ENCODE measurements around the gene CTNNA1. TPM values are rescaled to one million over a fixed set of nuclear protein-coding genes. Genes with fewer than 3 reads are reported as not detected.
"Not testable (repeated sequence)": the region's sequence is repeated elsewhere in the genome, so short reads cannot be mapped to it uniquely, and the experiment has no call there.

CTNNA1 gene
- total and polyA plus RNA-seq, 5 donors, result 163 to 360 (median 289) TPM

DNA sequence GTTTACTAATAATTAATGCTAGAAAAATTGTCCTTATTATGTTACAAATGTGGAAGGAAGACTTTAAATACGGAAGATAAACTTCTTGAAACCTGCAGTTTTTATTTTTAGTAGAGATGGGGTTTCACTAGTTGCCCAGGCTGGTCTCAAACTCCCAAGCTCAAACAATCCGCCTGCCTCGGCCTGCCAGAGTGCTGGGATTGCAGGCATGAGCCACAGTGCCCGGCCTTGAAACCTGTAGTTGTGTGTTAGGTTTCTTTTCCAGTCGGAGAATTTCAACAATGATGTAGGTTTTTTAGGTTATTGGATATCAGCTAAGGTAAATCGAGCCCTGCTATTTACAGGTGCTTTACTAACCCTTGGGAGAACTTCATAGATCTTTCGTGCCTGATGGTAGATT lies 30.8 kb downstream of the CTNNA1 start:
- H3K27ac ChIP-seq (ENCODE audit: low read length), result no peak overlapping the region
- no peak overlapping the region for H3K4me3 ChIP-seq (ENCODE audit: low read length)
- ATAC-seq (no peak), DNase-seq (no peak)
- H3K27me3 ChIP-seq (ENCODE audit: control insufficient read depth, insufficient read depth), result no peaks in the 10 kb centered on the region
- H3K4me1 ChIP-seq (ENCODE audit: control insufficient read depth, insufficient read depth, low read length), result peaks cover 6% of the 10 kb centered on the region
- H3K9me3 ChIP-seq (ENCODE audit: control insufficient read depth, low read length), result no peaks in the 10 kb centered on the region
- intact Hi-C loops (cut with DNase I), result no loop called here
- 91% methylated on average over 7 of the region's 7 CpGs for WGBS

DNA sequence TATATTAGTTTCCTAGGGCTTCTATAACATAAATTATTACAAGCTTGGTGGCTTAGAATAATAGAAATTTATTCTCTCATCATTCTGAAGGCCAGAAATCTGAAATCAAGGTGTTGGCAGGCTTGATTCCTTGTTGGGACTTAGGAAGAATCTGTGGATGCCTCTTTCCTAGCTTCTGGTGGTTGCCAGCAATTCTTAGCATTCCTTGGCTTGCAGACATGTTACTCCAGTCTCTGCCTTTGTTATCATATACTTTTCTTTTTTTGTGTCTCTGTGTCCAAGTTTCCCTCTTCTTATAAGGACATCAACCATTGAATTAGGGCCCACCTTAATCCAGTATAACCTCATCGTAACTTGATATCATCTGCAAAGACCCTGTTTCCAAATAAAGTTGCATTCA lies 31.4 kb downstream of the CTNNA1 start:
- DNase-seq (no peak), ATAC-seq (no peak)
- Histone ChIP-seq H3K4me3 (ENCODE audit: low read length) (no peak overlapping the region), H3K9me3 (ENCODE audit: control insufficient read depth, low read length) (no peaks in the 10 kb centered on the region), H3K27me3 (ENCODE audit: control insufficient read depth, insufficient read depth) (no peaks in the 10 kb centered on the region), H3K4me1 (ENCODE audit: control insufficient read depth, insufficient read depth, low read length) (peaks cover 2% of the 10 kb centered on the region), H3K27ac (ENCODE audit: low read length) (no peak overlapping the region)
- intact Hi-C loops (cut with DNase I), result no loop called here
- 96% methylated on average over 1 of the region's 1 CpG for WGBS

DNA sequence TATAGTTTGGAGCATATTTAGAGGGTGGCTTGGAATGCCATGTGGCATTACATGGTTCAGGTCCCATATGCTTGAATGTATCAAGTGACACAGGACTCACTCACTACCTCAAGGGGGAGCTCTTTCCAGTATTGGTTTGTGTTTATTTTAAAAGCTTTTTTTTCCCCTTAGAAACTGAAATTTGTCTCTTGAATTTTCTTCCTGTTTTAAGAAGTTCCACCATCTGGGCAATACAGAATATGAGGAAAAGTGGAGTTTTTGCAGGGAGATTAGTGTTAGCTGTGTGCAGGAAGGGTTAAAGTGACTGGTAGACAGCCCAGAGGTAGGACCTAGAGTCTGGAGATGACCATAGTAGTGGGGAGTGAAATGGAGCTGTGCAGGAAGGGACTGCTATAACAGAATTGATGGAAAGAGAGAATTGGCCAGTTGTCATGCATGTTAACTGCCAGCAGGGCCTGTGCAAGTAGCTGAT lies 36.6 kb downstream of the CTNNA1 start:
- Histone ChIP-seq H3K4me3 (ENCODE audit: low read length) (no peak overlapping the region), H3K27me3 (ENCODE audit: control insufficient read depth, insufficient read depth) (no peaks in the 10 kb centered on the region), H3K4me1 (ENCODE audit: control insufficient read depth, insufficient read depth, low read length) (peaks cover 5% of the 10 kb centered on the region), H3K27ac (ENCODE audit: low read length) (no peak overlapping the region), H3K9me3 (ENCODE audit: control insufficient read depth, low read length) (no peaks in the 10 kb centered on the region)
- ATAC-seq (peak in 1 of 2 donors; percentile 43), DNase-seq (no peak)
- intact Hi-C loops (cut with DNase I), result no loop called here

DNA sequence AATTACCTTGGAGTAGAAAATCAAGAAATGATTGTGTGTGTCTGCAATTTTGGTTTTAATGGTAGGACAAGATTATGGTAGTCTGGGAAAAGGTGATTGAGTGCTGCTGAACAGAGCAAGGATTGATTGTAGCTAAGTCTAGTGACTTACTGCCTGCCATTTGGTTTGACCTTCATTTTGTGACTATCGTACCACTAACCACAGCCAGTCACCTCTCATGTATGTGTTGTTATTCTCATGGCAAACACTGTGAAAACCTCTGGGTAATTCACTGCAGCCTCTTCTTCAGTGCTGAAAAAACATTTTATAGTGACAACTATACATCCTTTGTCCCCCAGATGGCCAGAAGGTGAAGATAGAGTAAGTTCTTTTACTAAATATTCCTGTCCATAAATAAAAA lies 37.5 kb downstream of the CTNNA1 start:
- DNase-seq (no peak), ATAC-seq (peak in 1 of 2 donors; percentile 33)
- 57% methylated on average over 1 of the region's 1 CpG for WGBS
- intact Hi-C loops (cut with DNase I), result no loop called here
- Histone ChIP-seq H3K9me3 (ENCODE audit: control insufficient read depth, low read length) (no peaks in the 10 kb centered on the region), H3K27ac (ENCODE audit: low read length) (no peak overlapping the region), H3K4me1 (ENCODE audit: control insufficient read depth, insufficient read depth, low read length) (peaks cover 5% of the 10 kb centered on the region), H3K4me3 (ENCODE audit: low read length) (no peak overlapping the region), H3K27me3 (ENCODE audit: control insufficient read depth, insufficient read depth) (no peaks in the 10 kb centered on the region)

DNA sequence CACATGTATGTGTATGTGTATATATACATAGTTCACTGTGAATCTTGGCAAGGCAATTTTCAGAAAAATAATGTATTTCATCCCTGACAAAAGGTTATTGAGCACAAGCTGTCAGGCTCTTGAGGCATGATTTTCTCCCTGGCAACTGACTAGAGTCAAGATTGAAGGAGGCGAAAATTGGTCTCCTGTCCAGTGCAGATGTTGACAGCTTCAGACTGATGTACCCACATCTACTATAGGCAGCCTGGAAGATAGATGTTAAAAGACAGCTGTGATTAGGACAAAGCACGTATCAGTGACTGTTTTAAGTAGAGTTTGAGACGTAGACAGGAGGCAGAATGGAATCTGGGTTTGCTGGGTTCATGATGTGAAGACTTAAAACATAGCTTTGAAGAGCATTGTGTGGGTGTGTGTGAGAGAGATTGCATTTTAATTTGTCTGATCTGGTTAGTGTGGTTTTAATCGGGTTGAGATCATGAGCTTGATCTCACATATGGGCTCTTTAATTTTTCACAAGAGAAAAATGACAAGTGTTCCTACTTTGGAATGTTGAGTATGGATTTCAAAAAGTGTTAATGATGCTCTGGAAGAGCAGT lies 39.1 kb downstream of the CTNNA1 start:
- Histone ChIP-seq H3K27ac (ENCODE audit: low read length) (no peak overlapping the region), H3K27me3 (ENCODE audit: control insufficient read depth, insufficient read depth) (no peaks in the 10 kb centered on the region), H3K9me3 (ENCODE audit: control insufficient read depth, low read length) (no peaks in the 10 kb centered on the region), H3K4me1 (ENCODE audit: control insufficient read depth, insufficient read depth, low read length) (peaks cover 5% of the 10 kb centered on the region), H3K4me3 (ENCODE audit: low read length) (no peak overlapping the region)
- DNase-seq (no peak), ATAC-seq (no peak)
- intact Hi-C loops (cut with DNase I), result no loop called here
- WGBS, result 43% methylated on average over 4 of the region's 4 CpGs

- intact Hi-C loops (cut with DNase I), result no loop called here
- DNase-seq, result no peak
- H3K27me3 ChIP-seq (ENCODE audit: control insufficient read depth, insufficient read depth), result no peaks in the 10 kb centered on the region
- ATAC-seq, result no peak
- no peak overlapping the region for H3K27ac ChIP-seq (ENCODE audit: low read length)
- H3K4me1 ChIP-seq (ENCODE audit: control insufficient read depth, insufficient read depth, low read length), result peaks cover 5% of the 10 kb centered on the region
- no peaks in the 10 kb centered on the region for H3K9me3 ChIP-seq (ENCODE audit: control insufficient read depth, low read length)
- H3K4me3 ChIP-seq (ENCODE audit: low read length), result no peak overlapping the region
Measured at GRCh38 chr5:138793575-138793974, 40.4 kb downstream of the CTNNA1 start.

DNA sequence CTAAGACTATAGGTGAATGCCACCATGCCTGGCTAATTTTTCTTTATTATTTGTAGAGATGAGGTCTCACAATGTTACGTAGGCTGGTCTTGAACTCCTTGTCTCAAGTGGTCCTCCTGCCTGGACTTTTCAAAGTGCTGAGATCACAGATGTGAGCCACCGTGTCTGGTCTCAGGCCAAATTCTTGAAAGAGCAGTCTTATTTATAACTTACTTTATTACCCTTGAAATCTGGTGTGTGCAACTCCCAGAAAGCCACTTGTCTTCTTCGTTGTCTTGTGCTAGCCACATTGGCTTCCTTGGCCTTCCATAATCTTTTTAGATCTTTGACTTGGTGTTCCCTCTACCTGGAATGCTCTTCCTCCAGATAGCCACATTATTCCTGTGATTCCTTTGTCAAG lies 50.1 kb downstream of the CTNNA1 start:
- no peak overlapping the region for H3K4me3 ChIP-seq (ENCODE audit: low read length)
- 75% methylated on average over 3 of the region's 3 CpGs for WGBS
- no peaks in the 10 kb centered on the region for H3K27me3 ChIP-seq (ENCODE audit: control insufficient read depth, insufficient read depth)
- intact Hi-C loops (cut with DNase I), result no loop called here
- no peak overlapping the region for H3K27ac ChIP-seq (ENCODE audit: low read length)
- DNase-seq (no peak), ATAC-seq (no peak)
- no peaks in the 10 kb centered on the region for H3K9me3 ChIP-seq (ENCODE audit: control insufficient read depth, low read length)
- peaks cover 9% of the 10 kb centered on the region for H3K4me1 ChIP-seq (ENCODE audit: control insufficient read depth, insufficient read depth, low read length)

DNA sequence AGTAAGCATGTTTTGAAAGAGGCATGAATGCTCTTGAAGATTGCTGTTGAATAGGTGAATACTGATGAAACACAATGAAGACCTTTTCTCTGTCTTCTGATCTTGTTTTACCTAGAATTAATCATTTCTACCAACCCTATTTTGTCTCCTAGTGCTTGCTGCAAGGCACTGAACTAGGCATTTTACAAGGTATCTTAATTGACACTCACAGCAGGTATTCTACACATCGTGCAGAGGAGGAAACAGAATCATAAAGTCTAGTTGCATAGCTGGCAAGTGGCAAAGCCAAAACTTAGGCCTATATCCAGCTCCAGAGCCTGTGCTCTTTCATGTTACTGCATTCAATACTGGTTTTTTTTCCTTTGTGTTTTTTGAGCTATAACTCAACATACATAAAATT lies 50.7 kb downstream of the CTNNA1 start:
- H3K4me1 ChIP-seq (ENCODE audit: control insufficient read depth, insufficient read depth, low read length), result peaks cover 10% of the 10 kb centered on the region
- ATAC-seq (no peak), DNase-seq (no peak)
- H3K27ac ChIP-seq (ENCODE audit: low read length), result no peak overlapping the region
- H3K27me3 ChIP-seq (ENCODE audit: control insufficient read depth, insufficient read depth), result no peaks in the 10 kb centered on the region
- intact Hi-C loops (cut with DNase I), result no loop called here
- H3K9me3 ChIP-seq (ENCODE audit: control insufficient read depth, low read length), result no peaks in the 10 kb centered on the region
- no peak overlapping the region for H3K4me3 ChIP-seq (ENCODE audit: low read length)
- 92% methylated on average over 1 of the region's 1 CpG for WGBS

DNA sequence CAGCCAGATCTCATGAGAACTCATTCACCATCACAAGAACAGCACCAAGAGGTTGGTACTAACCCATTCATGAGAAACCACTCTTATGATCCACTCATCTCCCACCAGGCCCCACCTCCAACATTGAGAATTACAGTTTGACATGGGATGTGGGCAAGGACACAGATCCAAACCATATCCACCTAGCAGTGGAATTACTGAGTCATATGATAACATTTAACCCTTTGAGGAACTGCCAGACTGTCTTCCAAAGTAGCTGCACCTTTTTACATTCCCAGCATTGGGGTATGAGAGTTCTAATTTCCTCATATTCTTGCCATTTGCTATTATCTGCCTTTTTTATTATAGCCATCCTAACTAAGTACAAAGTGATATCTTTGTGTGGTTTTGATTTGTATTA lies 51.9 kb downstream of the CTNNA1 start:
- intact Hi-C loops (cut with DNase I), result no loop called here
- no peak overlapping the region for H3K4me3 ChIP-seq (ENCODE audit: low read length)
- no peaks in the 10 kb centered on the region for H3K27me3 ChIP-seq (ENCODE audit: control insufficient read depth, insufficient read depth)
- DNase-seq (no peak), ATAC-seq (no peak)
- H3K27ac ChIP-seq (ENCODE audit: low read length), result no peak overlapping the region
- peaks cover 12% of the 10 kb centered on the region for H3K4me1 ChIP-seq (ENCODE audit: control insufficient read depth, insufficient read depth, low read length)
- H3K9me3 ChIP-seq (ENCODE audit: control insufficient read depth, low read length), result no peaks in the 10 kb centered on the region

- 89% methylated on average over 1 of the region's 1 CpG for WGBS
- intact Hi-C loops (cut with DNase I), result no loop called here
Measured at GRCh38 chr5:138807182-138807581, 54.0 kb downstream of the CTNNA1 start.

DNA sequence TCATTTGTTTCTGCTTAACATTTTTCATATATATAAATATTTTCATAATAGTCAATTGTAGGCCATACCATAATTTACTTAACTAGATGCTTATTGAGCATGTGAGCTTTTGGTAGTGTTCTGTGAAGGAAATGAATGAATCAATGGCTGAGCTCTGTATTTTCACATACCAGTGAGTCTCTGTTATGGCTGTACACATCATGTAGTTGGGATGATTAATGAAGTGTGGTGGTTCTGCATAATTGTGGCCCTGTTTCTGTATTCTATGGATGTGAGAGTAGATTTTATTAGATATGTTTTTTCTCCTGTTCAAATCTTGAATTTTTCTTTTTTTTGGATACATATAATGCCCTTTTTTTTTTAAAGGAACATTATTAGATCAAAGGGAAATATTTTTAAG lies 56.2 kb downstream of the CTNNA1 start:
- intact Hi-C loops (cut with DNase I), result no loop called here
- no peak overlapping the region for H3K27ac ChIP-seq (ENCODE audit: low read length)
- no peaks in the 10 kb centered on the region for H3K9me3 ChIP-seq (ENCODE audit: control insufficient read depth, low read length)
- DNase-seq, result no peak
- H3K4me1 ChIP-seq (ENCODE audit: control insufficient read depth, insufficient read depth, low read length), result peaks cover 5% of the 10 kb centered on the region
- no peak for ATAC-seq
- no peaks in the 10 kb centered on the region for H3K27me3 ChIP-seq (ENCODE audit: control insufficient read depth, insufficient read depth)
- no peak overlapping the region for H3K4me3 ChIP-seq (ENCODE audit: low read length)

More at GRCh38 chr5:138807182-138807581, 54.0 kb downstream of the CTNNA1 start:
- Histone ChIP-seq H3K4me3 (ENCODE audit: low read length) (no peak overlapping the region), H3K9me3 (ENCODE audit: control insufficient read depth, low read length) (no peaks in the 10 kb centered on the region), H3K4me1 (ENCODE audit: control insufficient read depth, insufficient read depth, low read length) (peaks cover 12% of the 10 kb centered on the region), H3K27ac (ENCODE audit: low read length) (no peak overlapping the region), H3K27me3 (ENCODE audit: control insufficient read depth, insufficient read depth) (no peaks in the 10 kb centered on the region)
- no peak for ATAC-seq
- DNase-seq, result no peak

- H3K4me3 ChIP-seq (ENCODE audit: low read length); H3K27me3 ChIP-seq (ENCODE audit: control insufficient read depth, insufficient read depth); H3K4me1 ChIP-seq (ENCODE audit: control insufficient read depth, insufficient read depth, low read length); H3K27ac ChIP-seq (ENCODE audit: low read length); ATAC-seq; H3K9me3 ChIP-seq (ENCODE audit: control insufficient read depth, low read length); intact Hi-C loops (cut with DNase I): not testable (repeated sequence)
- 98% methylated on average over 21 of the region's 35 CpGs for WGBS
- peak in 1 of 3 donors; percentile 48 for DNase-seq
Measured at GRCh38 chr5:138810861-138811260, 57.6 kb downstream of the CTNNA1 start.
